ENCODE results near the gene INO80B.
"Not testable (repeated sequence)": the region's sequence is repeated elsewhere in the genome, so short reads cannot be mapped to it uniquely, and the experiment has no call there.

Gene INO80B

DNA sequence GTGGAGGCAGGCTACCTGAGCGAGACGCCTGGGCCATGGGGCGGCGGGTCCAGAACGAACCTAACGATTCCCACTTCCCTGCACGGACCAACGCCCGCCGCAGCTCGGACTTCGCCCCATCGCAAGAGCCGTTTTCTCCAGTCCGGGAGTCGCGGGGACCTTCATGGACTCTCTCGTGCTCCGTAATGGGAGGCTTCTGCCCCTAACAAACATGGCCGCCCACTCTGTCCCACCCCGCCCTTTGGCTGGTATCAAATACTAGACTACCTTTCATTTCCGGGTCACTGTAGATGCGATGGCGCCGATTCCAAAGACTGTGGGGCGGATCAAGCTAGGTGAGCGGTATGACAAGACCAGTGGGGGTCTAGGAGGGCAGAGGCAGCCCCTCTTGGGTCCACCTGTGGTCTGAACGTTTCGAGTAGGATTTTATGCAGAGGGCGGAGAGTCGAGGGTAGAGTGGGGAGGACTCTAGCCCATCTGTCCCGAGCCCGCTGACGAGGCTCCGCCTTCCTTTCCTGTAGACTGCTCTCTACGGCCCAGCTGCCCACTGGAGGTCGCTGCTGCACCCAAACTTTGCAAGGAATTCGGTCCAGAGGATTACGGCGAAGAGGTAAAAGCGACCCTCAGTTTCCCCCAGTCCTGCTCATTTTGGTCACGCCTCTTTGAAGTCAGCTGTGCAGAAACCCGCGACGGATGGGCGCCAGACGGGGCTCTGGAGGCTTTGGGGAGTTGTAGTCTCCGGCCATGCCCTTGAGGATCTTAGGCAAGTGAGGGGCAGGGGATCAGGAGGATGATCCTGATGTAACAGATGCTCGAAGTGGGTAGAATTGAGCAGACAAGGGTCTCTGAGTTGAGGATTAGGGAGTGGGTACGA is 28.2 kb downstream of the INO80B start, which contains the start of the genes CCDC142 and TTC31:
Gene CCDC142, minus strand, starts transcription at position 198 of the 874 bp plus-strand sequence. Its CDS starts 161 bp downstream, at position 37.
Gene TTC31, plus strand, starts transcription at position 281 of the 874 bp plus-strand sequence. Its CDS starts 15 bp downstream, at position 296.
- DNase-seq: peak; percentile 91

DNA sequence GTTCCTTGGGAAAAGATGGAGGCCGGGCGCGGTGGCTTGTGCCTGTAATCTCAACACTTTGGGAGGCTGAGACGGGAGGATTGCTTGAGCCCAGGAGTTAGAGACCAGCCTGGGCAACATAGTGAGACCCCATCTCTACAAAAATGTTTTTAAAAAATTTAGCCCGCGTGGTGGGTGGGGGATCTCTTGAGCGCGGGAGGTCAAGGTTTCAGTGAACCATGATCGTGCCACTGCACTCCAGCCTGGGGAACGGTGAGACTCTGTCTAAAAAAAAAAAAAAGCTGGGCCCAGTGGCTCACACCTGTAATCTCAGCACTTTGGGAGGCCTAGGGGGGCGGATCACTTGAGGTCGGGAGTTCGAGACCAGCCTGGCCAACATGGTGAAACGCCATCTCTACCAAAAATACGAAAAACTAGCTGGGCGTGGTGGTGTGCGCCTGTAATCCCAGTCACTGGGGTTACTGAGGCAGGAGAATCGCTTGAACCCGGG is 28.8 kb downstream of the INO80B start:
- not testable (repeated sequence) for DNase-seq

DNA sequence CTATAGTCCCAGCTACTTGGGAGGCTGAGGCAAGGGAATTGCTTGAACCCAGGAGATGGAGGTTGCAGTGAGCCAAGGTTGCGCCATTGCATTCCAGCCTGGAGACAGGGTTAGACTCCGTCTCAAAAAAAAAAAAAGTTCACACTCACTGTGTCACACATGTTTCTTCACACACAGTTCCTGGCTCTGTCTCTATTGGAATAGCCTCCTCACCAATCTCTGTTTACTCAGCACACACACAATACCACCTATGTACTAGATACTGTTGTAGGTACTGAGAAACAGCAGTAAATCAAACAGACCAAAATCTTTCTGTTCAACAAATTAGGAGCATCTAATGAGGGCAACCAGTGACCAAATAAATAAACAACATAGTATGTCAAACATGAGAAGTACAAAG is 31.3 kb downstream of the INO80B start:
- DNase-seq: no peak

DNA sequence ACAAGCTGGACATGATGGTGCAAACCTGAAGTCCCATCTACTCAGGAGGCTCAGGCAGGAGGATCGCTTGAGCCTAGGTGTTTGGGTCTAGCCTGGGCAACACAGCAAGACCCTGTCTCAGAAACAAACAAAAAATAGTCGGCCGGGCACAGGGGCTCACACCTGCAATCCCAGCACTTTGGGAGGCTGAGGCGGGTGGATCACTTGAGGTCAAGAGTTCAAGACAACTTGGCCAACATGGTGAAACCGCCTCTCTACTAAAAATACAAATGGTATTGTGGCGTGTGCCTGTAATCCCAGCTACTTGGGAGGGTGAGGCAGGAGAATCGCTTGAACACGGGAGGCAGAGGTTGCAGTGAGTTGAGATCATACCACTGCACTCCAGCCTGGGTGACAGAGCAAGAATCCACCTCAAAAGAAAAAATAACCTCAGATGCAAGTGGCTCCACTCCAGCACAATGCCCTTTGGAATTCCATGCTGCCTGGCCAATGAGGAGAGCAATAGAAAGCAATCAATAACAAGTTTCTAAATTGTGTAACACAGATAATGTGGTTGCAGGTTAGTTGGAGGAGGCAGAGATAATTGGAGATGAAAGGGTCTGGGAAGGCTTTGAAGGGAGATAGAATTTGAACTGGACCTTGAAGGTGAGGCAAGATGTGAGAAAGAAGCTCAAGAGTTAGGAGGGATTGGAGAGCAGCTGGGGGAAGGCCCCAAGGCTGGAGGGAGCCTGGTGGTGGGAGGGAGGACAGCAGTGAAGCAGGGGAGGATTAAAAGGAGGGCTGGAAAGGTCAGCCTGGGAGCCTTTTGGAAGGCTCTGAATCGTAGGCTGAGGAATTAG is 34.0 kb downstream of the INO80B start:
- no peak for DNase-seq

DNA sequence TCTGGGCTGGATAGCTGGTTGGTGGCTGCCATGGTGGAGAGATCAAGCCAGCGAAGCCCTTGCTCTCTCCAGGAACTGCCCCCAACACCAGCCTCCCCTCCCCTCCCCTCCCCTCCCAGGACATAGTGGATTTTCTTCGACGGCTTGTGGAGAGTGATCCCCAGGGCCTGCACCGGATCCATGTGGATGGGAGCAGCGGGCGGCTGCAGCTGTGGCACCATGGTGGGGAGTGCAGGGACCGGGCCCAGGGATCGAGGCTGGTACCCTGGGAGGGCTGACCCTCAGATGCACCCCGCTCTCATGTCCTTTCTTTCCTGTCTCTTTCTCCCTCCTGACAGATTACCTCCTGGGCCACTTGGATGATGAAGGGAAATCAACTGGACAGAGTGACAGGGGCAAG is 35.0 kb downstream of the INO80B start:
- DNase-seq: no peak

DNA sequence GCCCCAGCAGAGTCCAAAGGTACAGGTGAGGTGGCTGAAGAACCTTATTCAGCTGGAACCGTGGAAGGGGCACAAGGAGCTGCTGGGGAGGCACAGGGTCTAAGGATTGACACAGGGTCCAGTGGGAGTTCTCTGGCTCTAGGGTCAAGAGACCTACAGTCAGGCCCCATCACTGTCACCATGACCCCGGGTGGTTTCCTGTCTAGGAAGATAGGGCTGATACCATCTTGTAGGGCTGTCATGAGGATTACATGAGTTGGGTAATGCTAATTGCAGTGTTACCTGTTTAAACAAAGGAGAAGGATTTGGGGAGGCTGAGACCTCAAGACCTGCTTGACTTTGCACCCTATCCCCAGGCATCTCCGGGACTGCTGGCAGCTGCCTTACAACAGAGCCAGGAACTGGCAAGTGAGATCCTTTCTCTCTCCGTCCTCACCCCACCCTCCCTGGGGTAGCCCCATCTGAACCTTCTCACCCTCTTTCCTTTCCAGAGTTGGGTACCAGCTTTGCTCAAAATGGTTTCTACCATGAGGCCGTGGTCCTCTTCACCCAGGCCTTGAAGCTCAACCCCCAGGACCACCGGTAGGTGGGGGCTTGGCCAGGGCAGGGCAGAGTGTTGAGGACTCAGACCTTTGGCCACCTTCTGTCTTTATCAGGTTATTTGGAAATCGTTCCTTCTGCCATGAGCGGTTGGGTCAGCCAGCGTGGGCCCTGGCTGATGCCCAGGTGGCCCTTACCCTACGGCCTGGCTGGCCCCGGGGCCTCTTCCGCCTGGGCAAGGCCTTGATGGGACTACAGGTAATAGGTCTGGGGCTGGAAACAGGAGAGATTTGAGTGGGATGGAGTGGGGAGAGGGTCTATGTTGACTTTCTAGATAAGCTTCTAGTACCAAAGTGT is 37.0 kb downstream of the INO80B start:
- no peak for DNase-seq

DNA sequence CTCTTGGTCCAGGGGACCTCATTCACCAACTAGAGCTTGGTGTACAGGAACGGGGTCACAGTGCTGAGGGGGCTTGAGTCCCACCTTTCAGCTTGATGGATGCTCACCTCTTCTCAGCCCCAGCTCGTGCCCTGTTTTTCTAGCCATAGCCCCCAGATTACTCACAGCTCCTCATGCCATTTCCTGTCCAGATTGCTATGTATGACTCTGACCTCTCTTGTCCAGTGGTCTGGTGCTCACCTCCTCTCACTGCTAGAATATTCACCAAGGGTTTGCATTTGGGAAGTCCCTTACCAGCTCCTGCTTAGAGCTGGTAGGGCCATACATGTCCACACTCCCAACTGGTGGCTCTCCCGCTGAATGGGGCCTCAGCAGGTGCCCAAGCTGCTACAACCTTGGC is 38.7 kb downstream of the INO80B start:
- DNase-seq: no peak

DNA sequence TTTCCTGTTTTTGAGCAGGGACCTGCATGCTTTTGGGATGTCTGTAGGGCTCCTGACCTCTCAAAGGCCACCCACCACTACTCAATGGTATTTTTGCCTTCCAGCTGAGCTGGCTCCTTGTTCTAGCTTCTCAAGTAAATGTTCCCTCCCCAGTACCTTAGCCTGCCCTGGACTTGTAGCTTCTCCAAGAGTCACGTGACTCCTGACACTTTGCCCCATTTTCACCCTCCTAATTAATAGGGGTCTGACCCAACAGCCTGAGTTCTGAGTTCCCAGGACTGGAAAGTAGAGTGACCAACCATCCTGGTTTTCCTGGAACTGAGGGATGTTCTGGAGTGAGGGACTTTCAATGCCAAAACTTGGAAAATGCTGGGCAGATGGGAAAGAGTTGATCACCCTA is 40.6 kb downstream of the INO80B start:
- DNase-seq: no peak

DNA sequence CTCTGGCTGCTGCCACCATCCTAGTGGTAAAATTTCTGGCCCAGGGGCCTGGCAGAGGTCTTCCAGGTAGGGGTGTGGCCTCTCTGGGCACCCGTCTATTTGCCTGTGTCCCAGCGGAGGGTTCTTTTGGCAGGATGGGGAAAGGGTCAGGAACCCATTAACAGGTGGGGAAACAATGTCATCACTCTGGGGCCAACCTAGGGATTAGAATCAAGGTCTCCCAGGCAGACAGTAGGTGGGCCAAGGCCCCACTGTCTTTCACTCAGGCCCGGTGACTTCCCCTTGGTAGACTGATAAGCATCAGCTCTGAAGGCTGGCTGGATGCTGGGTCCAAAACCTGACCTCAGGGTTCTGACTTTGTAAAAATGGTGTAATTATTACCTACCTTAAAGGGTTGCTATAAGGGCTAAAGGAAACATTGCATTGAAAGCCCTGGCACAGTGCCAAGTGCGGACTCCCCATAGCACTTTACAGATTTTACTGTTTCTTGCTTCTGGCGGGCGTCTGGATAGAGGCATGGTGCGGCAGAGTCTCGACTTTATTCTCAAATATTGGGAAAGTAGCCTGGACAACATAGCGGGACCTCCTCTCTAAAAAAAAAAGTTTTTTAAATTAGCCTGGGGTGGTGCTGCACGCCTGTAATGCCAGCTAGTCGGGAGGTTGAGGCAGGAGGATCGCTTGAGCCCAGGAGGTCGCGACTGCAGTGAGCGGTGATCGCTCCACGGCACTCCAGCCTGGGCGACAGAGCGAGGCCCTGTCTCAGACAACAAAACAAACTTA is 42.3 kb downstream of the INO80B start:
- no peak for DNase-seq

DNA sequence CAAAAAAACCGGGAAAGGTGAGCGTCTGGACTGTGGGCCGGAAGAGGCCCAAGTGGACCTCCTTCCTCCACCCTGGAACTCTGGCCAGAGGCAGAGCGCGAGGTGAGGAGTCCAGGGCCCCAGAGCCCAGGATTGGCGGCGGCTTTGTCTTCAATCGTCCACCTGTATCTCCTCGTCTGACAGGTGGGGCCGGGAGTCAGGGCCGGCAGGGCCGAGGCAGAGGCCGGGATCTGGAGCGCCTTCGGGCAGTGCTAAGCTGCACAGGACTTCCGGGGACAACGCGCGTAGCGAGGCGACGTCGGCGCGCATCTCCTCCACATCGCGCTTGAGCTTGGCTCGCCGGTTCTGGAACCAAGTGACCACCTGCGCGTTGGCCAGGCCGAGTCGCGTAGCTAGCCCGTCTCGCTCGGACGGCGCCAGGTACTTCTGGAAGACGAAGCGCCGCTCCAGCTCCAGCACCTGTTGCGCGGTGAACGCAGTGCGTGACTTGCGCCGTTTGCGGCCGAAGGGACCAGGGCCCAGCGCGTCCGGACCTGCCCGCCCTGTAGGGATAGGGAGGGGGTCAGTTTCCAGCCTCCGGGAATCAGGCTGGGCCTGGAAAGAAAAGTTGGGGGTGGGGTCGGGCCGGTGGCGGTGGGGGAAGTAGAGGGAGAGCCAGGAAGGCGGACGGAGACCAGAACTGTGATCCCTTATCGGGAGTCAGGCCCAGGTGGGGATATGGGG is 43.1 kb downstream of the INO80B start:
- DNase-seq: peak; percentile 78

DNA sequence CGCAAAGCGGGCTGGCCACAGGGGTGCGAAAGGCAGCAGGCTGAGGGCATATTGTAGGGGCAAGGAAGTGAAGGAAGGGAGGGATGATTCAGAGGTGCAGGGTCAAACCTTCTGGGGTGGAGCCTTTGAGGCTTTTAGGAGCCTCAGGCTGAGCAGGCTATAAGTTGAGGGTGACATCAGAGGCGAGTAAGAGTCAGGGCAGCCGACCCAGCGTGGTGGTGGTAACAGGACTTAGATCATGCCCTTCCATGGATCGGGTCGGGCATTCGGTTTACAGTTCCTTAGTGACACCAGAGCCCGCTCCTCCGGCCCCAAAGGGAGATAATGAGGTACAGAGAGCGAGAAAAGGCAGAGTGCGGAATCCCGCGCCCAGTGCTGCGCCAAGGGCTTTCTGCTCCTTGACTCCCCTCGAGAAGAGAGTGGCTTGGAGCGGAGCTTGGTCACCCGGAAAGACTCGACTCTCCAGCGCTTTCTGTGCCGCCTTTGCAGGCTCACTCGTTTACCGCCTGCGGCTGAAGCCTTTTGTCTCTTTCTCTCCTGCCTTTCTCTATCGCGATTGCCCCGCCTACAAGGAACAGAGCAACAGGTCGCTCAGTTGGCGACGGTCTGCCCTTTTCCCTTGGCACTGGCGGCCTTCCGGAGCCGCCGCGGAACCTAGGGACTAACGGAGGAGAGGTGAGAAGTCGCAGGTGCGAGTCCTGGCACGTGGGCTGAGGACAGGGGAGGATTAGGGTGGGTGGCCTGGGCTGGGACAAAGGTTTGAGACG is 43.8 kb downstream of the INO80B start:
- DNase-seq: peak; percentile 76

DNA sequence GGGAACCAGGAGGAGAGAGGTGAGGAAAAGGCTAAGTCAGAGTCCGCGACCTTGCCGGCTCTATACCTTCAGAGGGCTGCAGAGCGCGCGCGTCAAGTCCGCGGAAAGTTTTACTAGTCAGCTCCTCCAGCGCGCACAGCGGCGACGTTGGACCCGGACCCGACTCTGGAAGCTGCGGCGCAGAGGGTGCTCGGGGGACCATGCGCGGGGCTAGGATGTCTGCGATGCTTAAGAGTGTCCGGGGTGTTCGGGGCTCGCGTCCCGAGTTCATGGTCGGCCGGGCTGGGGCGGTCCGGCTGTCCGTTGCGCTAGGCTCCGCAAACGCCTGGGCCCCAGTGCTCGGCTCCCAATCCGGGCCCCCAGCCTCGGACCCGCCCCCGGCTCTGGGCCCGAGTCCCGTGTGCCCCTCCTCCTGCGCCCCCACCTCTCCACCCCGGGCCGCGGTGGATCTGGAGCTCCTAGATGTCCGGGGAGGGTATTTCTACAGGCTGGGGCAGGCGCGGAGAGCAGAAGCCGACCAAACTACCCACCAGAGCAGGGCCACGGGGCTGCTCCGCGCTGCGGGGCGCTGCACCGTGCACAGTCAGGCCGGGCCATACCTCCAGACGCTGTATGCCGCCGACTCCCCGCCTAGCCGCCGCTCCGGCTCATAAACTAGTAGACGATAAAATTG is 44.5 kb downstream of the INO80B start, which contains the start of gene LBX2:
Gene LBX2, minus strand, starts transcription at position 337 of the 673 bp plus-strand sequence. Its CDS starts 66 bp downstream, at position 271.
- DNase-seq: no peak

DNA sequence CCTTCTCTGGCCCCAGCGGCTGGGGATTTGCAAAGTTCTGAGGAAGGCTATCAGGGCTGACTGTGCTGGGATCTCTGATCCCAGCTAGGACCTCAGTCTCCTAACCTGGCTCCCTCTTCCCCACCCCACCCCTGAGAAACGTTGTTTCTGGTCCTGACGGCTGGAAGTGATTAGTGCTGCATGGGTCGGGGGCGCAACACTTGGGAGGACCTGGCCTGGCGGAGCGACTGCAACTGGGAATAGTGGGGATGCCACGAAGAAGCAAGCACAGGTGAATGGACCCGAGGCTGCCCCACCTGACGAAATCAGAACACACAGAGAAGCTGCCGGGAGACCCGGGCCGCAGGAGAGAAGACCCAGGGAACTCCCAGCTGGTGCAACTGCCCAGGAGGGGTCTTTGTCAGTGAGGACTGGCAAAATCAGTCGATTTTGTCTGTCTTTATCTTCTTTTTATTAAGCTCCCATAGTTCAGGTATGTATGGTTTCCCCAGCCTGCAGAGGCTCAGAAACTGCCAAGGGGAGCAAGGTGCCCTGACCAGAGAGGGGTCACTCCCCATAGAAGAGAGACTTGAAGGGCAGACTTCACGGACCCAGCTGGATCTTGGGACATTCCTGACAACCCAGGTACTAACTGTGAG is 45.2 kb downstream of the INO80B start:
- DNase-seq: no peak

DNA sequence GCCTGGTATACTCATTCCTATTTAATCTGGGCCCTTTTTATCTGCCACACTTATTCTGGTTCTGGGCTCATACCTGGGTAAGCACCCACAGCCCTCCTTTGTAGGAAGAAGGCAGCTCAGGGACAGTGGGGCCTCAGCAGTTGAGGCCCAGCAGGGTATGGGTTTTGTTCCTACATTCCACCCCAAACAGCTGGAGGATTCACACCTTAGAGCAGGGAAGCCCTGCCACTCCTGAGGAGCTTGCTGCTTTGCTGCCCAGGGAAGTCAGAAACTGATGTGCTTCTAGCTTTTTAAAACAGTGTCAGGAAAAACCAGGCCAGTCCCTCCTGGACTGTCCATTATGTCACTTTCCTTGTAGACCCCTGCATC is 45.7 kb downstream of the INO80B start:
- no peak for DNase-seq

DNA sequence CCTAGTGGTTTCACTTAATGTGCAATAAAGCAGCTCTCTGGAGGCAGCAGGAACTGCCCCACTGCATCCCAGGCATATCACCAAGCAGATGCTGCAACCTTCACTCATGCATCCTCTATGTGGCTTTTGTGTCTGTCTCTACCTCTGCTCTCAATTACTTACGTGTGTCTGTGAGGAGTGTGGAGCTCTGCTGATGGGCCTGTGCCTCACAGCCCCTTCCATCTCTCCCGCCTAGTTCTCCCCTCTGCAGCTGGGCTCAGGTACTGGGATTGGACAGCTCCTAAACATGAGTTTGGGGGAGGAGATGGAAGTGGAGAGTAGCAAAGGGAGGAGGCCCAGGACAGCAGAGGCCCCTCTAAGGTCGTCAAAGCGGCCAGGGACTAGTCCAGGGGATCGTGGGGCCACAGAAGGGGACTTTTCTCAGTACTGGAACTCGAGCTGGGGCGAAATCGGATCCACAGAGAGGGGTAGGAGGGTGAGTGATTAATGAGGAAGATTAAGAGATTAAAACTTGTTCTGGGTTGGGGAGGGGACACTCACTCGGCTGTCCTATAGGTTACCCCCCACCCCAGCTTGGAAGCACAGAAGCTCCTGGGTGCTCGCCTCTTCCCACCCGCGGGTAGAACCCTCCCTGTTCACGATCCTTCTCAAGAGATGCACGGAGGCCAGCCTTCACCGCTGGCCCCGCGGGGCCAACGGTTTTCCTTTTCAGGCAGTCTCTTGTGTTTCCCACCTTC is 46.6 kb downstream of the INO80B start:
- DNase-seq: no peak

DNA sequence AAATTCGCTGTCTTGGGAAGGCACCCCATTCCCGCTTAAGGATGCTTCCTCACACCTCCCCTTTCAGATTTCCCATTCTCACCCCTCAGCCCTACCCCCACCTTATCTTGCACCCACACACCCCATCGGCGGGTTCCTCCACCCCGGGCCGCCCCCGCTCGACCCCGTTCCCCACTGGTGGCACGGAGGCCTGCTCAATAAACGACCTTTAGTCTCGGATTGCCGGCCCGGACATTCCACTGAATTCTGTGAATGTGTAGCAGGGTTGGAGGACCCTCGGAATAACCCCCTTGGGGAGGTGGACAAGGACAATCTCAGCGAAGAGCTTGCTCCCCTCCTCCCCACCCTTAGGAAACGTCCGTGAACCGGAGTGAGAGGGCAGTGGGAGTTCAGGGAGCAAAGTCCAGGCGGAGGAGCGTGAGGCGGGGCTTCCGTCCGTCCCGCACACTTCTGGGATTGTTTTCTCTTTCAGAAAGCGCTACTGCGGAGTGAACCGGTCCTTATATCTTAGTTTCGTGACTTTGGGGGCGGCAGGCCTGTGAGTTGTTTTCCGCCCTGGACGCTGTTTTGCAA is 47.3 kb downstream of the INO80B start:
- no peak for DNase-seq

DNA sequence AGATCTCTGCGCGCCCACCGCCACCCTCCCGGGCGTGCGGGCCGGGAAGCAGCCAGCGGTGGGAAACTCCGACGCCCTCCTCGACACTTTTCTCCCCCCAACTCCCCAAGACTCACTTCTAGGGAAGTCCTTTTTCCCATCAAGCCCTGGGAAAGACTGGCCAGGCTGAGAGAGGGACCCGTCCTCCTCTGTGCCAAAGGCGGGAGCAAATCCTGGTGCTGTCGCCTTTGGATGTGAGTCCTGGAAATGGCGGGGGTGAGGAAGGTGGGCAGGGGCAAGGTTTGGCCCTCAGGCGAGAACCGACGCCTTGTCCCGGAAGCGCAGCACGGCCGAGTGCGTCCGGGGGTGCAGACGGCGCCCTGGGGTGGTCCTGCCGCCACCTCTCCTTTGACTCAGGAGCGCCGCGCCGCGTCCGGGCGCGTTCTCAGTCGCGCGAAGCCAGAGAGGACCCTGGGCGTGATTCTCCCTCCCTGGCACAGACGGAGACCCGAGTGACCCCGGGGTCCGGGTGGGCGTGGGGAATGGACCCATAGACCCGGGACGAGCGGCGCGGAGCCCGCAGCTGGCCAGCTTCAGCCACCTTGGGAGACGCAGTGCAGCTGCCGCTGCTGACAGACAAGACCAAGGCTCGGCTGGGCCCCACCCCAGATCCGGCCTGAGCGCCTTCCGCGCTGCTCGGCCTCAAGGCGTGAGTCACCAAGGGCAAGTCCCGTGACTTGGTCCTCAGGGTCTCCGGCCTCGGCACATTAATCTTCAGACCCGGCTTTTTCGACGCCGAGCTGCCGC is 48.0 kb downstream of the INO80B start:
- DNase-seq: peak; percentile 84

Data from activated CD8-positive, alpha-beta memory T cell treated with anti-CD3 and anti-CD28 coated beads, Interleukin-2, amount 50 U/mL, for 48 hours (primary cell).